Vagina (tissue), 2 donors: ENCODE measurements around the gene WDR26. TPM values are rescaled to one million over a fixed set of nuclear protein-coding genes. Genes with fewer than 3 reads are reported as not detected.
A peak's percentile ranks its signal among the peaks of the same experiment; 100 is the strongest.
"Not testable (repeated sequence)": the region's sequence is repeated elsewhere in the genome, so short reads cannot be mapped to it uniquely, and the experiment has no call there.

Experiments
- DNase-seq, 2 donors: peaks; one replicate each; pipeline ENCODE4 v3.0.0-alpha.2; 2017; ENCODE audit errors: extremely low spot score in 2 of 2
- H3K27ac ChIP-seq: fragments of 200-600 bp; sonication (generic); one replicate; pipeline ENCODE4 v1.5.1; 2019
- H3K27me3 ChIP-seq: fragments of 200-600 bp; sonication (generic); one replicate; pipeline ENCODE4 v1.5.1; 2019
- H3K36me3 ChIP-seq, 2 donors: fragments of 200-600 bp; sonication (generic); one replicate each; pipeline ENCODE4 v1.5.1; 2017 to 2019
- H3K4me1 ChIP-seq: fragments of 200-600 bp; sonication (generic); one replicate; pipeline ENCODE4 v1.5.1; 2019
- H3K4me3 ChIP-seq, 2 donors: fragments of 200-600 bp; sonication (generic); 1 replicate in 1 of 2; 2 replicates in 1 of 2; pipeline ENCODE4 v1.5.1; 2016 to 2019
- H3K9me3 ChIP-seq: fragments of 200-600 bp; sonication (generic); one replicate; pipeline ENCODE4 v1.5.1; 2019
- POLR2A ChIP-seq, 2 donors: fragments of 450-650 bp; IDR thresholded peaks; one replicate each; pipeline ENCODE4 v1.6.1; 2017; ENCODE audit warnings: antibody characterized with exemption in 2 of 2, mild to moderate bottlenecking in 2 of 2, moderate library complexity in 2 of 2
- POLR2AphosphoS5 ChIP-seq, 2 donors: sonication (generic); formaldehyde crosslinking; IDR thresholded peaks; one replicate each; pipeline ENCODE4 v1.9.0; 2017; ENCODE audit warnings: antibody characterized with exemption in 2 of 2, mild to moderate bottlenecking in 2 of 2, low read depth in 1 of 2; ENCODE audit not compliant: insufficient read depth in 1 of 2
- intact Hi-C: fragments of 100-400 bp; cut with DNase I; formaldehyde crosslinking; loops from one replicate; pipeline ENCODE4 v1.15.1; 2023
- total RNA-seq: library from RNA; depleted of rRNA; stranded (reverse); fragments of >200 nt; gene quantifications from one replicate; pipeline ENCODE4 v1.2.3, GENCODE V29; 2016
- TF ChIP-seq, protein P1 (sequence below), 3 experiments: fragments of 450-650 bp in 2 of 3; fragments of 200-600 bp in 1 of 3; sonication (generic) in 1 of 3; IDR thresholded peaks; one replicate each; pipeline ENCODE4 v1.5.1; 2017 to 2019; ENCODE audit warnings: antibody characterized with exemption in 3 of 3, mild to moderate bottlenecking in 2 of 3, moderate library complexity in 2 of 3

The WDR26 gene
- total RNA-seq: 77.3 TPM

DNA sequence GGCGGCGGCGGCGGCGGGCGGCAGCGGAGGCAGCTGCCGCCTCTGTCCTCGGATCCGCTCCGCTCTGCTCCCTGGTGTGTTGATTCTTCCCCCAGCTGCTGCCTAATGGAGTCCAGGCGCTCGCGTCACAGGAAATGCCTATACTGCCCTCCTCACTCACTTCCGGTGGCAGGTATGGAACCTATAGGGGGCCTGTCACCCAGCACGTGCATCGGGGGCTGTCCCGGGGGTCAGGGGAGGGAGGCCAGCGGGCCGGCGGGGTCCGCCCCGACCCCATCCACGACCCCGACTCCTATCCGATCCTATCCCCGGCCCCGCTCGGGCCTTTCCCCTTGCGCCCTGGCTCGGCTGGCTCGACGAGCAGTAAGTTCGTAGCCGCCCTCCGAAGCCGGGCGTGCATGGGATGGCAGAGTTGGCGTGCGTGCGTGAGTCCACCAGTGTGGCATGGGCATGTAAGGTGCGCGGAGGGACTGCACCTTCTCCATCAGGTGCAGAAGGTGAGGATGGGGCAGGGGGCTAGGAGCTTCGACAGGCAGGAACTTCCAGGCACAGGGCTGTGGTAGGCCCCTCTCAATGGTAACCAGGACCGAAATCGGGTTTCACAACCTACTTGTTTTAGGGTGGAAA lies at the start of gene WDR26:
TSS of gene WDR26 (minus strand) at position 107 of the 627 bp plus-strand sequence.
- peak in 1 of 2 donors; percentile 97 for DNase-seq

DNA sequence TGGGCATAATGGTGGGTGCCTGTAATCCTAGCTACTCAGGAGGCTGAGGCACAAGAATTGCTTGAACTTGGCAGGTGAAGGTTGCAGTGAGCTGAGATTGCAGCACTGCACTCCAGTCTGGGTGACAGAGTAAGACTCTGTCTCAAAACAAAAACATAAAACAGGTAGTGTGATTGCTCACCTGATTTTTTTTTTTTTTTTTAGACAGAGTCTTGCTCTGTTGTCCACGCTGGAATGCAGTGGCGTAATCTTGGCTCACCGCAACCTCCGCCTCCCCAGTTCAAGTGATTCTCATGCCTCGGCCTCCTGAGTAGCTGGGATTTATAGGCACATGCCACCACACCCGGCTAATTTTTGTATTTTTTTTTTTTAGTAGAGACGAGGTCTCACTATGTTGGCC lies 48.6 kb upstream of the WDR26 start:
- H3K4me1 ChIP-seq, H3K4me3 ChIP-seq, H3K27me3 ChIP-seq, H3K36me3 ChIP-seq, DNase-seq, H3K27ac ChIP-seq, H3K9me3 ChIP-seq, intact Hi-C loops: not testable (repeated sequence)

More for the DNA sequence above, at the start of gene WDR26:
- TF ChIP-seq POLR2AphosphoS5 (IDR thresholded peaks at IDR 0.05; ENCODE audit: insufficient read depth in 1 of 2, low read depth in 1 of 2): peak; percentile 59 to 79
- TF ChIP-seq POLR2A (IDR thresholded peaks at IDR 0.05): peak in 1 of 2 donors; percentile 72
- TF ChIP-seq, protein P1, sequence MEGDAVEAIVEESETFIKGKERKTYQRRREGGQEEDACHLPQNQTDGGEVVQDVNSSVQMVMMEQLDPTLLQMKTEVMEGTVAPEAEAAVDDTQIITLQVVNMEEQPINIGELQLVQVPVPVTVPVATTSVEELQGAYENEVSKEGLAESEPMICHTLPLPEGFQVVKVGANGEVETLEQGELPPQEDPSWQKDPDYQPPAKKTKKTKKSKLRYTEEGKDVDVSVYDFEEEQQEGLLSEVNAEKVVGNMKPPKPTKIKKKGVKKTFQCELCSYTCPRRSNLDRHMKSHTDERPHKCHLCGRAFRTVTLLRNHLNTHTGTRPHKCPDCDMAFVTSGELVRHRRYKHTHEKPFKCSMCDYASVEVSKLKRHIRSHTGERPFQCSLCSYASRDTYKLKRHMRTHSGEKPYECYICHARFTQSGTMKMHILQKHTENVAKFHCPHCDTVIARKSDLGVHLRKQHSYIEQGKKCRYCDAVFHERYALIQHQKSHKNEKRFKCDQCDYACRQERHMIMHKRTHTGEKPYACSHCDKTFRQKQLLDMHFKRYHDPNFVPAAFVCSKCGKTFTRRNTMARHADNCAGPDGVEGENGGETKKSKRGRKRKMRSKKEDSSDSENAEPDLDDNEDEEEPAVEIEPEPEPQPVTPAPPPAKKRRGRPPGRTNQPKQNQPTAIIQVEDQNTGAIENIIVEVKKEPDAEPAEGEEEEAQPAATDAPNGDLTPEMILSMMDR (IDR thresholded peaks at IDR 0.05): no peak
- Histone ChIP-seq H3K4me1 (peaks cover 51% of the 10 kb centered on the region), H3K27ac (peak within 1 kb of the TSS; percentile 99), H3K9me3 (no peaks in the 10 kb centered on the region), H3K4me3 (peak within 1 kb of the TSS; percentile 75 to 83), H3K27me3 (no peaks in the 10 kb centered on the region), H3K36me3 (peaks cover 0 to 3% of the 10 kb centered on the region in 2 donors)
- intact Hi-C loops: no loop called here

DNA sequence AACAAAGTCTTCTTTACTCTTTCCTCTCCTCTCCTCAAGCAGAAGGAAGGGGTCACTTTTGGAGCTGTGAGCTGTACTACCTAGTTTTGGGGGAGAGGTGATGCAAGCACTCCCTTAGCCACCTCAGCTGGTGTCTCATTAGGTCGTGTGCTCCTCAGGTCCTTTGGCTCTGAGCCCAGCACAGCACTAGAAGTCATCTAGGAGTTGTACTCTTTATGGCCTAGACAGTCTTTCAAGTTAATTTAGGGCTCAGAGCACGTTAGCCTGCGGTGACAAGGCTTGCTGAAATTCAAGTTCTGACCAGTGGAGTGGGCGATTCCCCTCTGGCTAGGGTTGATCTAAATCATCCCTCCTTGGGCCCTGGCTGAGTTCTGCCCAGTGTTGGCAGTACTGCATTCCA lies 48.0 kb upstream of the WDR26 start:
- no peak for DNase-seq
- H3K4me3 ChIP-seq: no peak overlapping the region
- H3K9me3 ChIP-seq: no peaks in the 10 kb centered on the region
- intact Hi-C loops: no loop called here
- H3K36me3 ChIP-seq: no peaks in the 10 kb centered on the region
- H3K27ac ChIP-seq: no peak overlapping the region
- TF ChIP-seq, protein P1 (IDR thresholded peaks at IDR 0.05): no peak
- TF ChIP-seq POLR2AphosphoS5 (IDR thresholded peaks at IDR 0.05; ENCODE audit: insufficient read depth in 1 of 2, low read depth in 1 of 2) (no peak), POLR2A (IDR thresholded peaks at IDR 0.05) (no peak)
- no peaks in the 10 kb centered on the region for H3K27me3 ChIP-seq
- no peaks in the 10 kb centered on the region for H3K4me1 ChIP-seq

DNA sequence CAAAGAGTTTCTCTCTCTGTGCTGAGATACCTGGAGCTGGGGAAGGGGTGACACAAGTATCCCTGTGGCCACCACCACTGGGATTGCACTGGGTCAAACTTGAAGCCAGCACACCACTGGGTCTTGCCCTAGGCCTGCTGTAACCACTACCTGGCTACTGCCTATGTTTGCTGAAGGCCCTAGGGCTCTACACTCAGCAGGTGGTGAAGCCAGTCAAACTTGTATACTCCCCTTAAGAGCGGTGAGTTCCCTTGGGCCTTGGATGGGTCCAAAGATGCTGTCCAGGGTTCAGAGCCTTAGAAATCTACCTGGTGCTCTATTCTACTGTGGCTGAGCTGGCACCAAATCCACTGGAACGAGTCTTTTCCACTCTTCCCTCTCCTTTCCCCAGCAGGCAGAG lies 47.0 kb upstream of the WDR26 start:
- TF ChIP-seq, protein P1 (IDR thresholded peaks at IDR 0.05): no peak
- TF ChIP-seq POLR2AphosphoS5 (IDR thresholded peaks at IDR 0.05; ENCODE audit: insufficient read depth in 1 of 2, low read depth in 1 of 2): no peak
- no peak for TF ChIP-seq POLR2A (IDR thresholded peaks at IDR 0.05)
- intact Hi-C loops: no loop called here
- Histone ChIP-seq H3K9me3 (no peaks in the 10 kb centered on the region), H3K27me3 (no peaks in the 10 kb centered on the region), H3K27ac (no peak overlapping the region), H3K4me3 (no peak overlapping the region), H3K36me3 (no peaks in the 10 kb centered on the region), H3K4me1 (no peaks in the 10 kb centered on the region)
- DNase-seq: no peak

DNA sequence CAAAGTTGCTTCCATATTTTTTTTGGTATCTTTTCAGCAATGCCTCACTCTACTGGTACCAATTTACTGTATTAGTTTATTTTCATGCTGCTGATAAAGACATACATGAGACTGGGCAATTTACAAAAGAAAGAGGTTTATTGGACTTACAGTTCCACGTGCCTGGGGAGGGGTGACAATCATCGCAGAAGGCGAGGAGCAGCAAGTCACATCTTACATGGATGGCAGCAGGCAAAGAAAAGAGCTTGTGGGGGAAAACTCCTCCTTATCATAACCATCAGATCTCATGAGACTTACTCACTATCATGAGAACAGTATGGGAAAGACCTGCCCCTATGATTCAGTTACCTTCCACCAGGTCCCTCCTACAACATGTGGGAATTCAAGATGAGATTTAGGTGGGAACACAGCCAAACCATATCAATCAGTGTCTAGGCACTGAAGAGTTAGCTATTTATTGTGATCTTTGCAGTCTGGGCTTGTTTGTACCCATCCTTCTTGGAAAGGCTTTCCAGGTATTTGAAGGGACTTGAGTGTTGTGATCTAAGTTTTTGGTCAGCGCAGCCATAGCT lies 46.4 kb upstream of the WDR26 start:
- H3K27me3 ChIP-seq, H3K27ac ChIP-seq, H3K4me3 ChIP-seq, intact Hi-C loops, DNase-seq, H3K4me1 ChIP-seq, H3K9me3 ChIP-seq, H3K36me3 ChIP-seq: not testable (repeated sequence)
- TF ChIP-seq POLR2AphosphoS5 (IDR thresholded peaks at IDR 0.05; ENCODE audit: insufficient read depth in 1 of 2, low read depth in 1 of 2): peak in 1 of 2 donors; percentile 37

DNA sequence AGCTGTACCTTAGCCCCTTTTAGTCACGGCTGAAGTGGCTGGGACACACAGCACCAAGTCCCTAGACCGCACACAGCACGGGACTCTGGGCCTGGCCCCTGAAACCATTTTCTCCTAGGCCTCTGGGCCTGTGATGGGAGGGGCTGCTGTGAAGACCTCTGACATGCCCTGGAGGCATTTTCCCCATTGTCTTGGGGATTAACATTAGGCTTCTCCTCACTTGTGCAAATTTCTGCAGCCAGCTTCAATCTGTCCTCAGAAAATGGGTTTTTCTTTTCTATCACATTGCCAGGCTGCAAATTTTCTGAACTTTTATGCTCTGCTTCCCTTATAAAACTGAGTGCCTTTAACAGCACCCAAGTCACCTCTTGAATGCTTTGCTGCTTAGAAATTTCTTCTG lies 45.6 kb upstream of the WDR26 start:
- intact Hi-C loops, H3K27me3 ChIP-seq, DNase-seq, H3K9me3 ChIP-seq, H3K4me3 ChIP-seq, H3K27ac ChIP-seq, H3K4me1 ChIP-seq, H3K36me3 ChIP-seq: not testable (repeated sequence)
